GM20431 (cell line): ENCODE measurements around the gene ADIG.
"Not testable (repeated sequence)": the region's sequence is repeated elsewhere in the genome, so short reads cannot be mapped to it uniquely, and the experiment has no call there.

Experiments
- in situ Hi-C: fragments of 300-500 bp; cut with MseI, MboI; formaldehyde crosslinking; loops from one replicate; pipeline ENCODE4 v1.15.0; 2020; ENCODE audit warnings: low sequenced_read_pairs; ENCODE audit not compliant: unreplicated experiment

The ADIG gene

DNA sequence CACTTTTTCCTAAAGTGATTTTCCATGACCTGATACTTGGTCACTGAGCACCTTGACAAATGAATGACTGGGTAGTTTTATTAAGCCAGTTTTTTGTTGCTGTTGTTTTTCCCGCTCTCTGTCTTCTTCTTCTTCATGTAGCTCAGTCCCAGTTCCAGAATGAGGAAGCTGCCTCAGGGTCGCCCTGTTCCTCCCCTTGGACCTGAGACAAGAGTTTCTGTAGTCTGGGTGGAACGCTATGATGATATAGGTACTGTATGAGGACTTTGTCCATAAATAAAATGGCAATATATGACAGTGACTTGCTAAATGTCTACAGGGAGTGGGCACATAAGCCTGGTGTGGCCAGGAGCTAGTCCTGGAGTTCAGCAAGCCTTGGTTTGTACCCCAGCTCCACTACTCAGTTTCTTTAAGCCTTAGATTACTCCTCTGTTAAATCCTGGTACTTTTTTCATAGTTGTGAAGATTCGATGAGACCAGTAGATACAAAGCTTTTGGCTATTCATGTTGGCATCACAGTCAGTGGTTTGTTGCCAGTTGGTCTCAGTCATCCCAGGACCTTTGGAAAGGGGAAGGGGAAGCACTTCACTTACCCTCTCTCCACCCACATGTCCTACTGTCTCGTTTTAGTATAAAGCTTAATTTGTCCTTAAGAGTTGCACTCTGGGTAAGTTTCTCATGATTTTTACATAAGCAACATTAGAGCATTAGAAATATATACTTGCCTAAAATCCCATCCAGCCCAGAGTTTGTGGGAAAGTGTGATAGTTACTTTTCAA, 11.1 kb upstream of the ADIG start:
- in situ Hi-C loops, result no loop called here

DNA sequence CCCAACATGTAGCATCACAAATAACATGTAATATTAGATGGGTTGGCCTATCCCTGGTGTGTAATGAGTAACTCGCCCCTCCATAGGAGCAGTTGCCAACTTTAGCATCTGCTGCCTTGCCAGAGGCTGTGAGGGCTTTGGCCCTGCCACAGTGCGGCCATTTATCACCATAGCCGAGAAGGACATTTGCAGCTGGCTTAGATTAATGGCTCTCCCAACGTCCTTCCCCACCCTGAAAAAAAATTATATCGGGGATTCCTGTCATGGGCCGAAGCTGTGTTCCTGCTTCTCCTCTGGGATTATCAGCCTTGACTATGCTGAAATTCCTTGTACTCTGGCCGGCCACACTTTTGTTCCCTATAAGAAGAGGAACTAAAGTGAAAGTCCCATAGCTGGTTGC, 7.6 kb upstream of the ADIG start:
- in situ Hi-C loops, result no loop called here

DNA sequence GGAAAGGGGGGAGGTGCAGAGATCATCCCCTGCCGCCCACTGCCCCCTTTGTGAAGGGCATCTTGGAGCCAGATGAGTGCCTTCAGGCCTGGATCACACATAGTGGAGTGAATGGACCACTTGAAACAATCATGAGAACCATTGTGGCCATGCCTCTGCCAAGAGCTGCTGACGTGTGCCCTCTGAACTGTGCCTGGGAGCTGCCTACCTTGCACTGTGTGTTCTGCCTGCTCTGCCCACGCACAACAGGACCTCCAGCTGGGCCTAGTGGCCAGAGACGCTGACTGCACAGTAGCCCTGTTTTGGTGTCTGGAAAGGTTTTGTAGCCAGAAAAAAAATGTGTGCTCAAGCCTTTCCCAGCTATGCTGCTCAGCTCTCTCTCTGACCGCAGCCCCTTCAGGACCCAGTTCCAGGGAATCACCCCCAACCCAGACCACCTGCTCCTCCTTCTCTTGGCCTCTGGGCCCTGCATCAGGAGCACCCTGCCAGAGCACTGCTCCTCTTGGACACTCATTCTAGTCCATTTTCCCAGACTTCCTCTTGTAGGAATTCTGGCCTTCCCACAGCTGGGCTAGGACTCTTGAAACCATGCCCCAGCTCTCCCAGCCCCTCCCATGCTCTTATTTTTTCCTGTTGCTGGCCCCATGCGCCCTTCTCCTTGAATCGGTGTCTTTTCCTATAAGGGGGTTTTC, 1.6 kb upstream of the ADIG start:
- in situ Hi-C loops, result no loop called here

DNA sequence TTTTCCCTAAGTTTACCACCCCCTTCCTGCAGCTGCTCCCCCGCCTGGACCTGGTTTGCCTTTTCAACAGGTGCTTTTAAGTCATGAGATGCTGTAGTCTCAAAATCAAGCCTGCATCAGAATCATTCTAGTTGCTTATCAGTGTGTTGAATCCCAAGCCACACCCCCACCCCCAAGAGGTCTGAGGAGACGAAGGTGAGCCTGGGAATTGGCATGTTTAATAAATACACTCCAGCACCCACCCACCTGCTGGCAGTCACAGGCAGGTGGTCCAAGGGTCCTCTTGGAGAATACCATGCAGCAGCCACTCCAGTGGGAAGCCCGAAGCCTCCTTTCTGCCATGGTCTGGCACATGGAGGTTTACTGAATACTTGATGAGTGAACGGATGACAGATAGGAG, 1.1 kb upstream of the ADIG start:
- in situ Hi-C loops, result no loop called here

DNA sequence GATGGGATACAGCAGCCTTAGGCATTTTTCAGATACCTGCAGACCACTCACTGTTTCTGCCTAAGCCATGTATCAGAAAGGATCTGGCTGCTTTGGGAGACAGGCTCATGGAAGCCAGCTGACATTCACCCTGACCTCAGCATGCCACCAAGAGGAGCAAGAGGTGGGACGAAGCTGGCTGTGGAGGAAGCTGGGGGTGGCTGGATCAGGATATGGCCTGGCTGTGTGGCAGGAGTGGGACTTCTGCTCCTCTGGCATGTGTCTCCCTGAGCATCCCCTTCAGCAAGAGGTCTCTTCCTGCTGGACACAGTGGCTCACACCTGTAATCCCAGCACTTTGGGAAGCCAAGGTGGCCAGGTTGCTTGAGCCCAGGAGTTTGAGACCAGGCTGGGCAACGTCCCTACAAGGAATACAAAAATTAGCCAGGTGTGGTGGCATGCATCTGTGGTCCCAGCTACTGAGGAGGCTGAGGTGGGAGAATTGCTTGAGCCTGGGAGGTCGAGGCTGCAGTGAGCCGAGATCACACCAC, 897 bp downstream of the ADIG start:
- in situ Hi-C loops, result no loop called here

DNA sequence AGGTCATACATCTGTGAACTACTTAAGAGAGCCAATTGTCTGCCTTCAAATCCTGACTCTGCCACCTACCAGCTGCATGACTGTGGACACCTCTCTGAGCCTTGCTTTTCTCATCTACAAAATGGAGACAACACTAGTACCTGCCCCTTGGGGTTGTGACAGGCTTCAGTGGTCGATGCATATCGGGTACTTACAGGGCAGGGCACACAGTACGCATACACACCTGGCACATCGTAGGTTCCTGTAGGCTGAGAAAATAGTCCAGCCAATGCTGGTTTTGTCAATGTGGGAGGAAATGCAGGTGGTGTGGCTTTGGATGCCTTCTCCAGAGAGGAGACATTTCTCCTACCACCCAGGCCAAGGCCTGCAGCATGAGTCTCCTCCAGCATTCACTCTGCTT, 2.3 kb downstream of the ADIG start:
- in situ Hi-C loops, result no loop called here

DNA sequence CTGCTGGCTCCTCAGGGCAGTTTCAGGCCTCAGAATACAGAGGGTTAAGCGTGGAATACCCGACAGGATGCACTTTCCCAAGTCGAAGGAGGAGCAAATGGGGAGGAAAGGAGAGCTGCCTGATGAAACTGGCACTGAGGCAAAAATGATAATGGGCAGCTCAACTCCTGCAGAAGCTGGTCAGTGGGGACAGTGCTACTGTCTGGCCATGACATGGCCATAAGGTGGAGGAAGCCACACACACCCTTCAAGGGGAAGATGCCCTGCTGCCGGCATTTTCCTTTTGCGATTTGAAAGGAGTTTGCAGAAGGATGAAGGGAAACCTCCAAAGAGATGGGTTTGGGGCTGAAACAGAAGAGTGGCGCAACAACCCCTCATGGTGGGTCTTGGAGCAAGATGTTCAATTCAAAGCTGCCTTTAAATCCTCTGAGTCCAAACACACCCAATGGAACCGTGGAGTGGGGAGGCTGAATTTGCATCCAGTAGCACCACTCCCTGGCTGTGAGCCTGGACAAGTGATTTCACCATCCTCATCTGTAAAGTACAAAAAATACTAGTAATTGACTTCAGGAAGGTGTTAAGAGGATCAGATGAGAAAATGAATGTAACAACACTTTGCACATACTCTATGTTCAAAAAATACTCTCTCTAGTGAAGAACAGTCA, 3.2 kb downstream of the ADIG start:
- in situ Hi-C loops, result no loop called here

DNA sequence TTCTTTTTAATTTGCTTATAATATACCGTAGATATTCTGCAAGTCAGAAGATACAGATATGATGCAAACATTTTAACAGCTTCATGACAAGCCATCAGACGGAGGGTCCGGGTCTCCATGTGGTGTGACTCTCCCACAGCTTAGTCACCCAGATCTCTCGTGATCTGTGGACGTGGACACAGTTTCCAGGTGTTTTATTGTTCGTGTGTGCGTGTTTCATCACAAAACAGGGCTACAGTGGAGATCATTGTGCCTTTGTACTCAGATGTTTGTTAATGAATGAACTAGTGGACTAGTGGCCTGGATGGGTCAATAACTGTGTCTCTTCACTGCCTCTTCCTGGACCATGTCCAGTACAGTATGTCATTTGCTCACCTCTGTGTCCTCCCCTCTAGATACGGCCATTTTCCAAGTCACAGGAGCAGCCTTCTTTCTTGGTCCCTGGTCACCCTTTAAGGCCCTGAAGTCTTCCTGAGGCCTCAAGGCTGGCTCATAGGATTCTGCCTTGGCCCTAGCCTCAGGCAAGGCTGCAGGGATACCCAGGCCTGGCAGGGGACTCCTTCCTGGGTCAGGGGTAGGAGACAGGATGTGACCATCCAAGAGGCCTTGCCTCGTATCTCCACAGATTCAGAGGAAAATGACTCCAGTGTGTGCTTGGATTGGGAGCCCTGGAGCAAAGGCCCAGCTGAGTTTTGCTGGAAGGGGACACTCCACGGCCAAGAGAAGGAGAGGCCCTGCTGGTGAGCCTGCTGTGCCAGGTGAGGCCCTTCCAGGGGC, 4.6 kb downstream of the ADIG start:
- in situ Hi-C loops, result no loop called here

DNA sequence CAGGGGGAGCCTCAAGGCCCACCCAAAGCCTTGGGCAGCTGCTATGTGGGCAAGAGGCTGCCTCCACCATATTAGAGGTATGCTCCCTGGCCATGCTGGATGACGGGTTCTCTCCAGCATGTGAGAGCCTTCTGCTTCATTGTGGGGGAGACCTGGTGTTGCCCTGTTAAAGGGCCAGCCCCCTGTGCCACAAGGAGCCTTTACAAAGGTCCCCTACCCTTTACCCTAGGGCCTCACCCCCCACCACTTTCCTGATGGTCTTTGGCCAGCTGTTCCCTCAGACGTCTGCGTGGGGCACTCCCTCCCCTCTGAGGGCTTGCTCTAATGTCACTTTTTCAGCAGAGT, 5.2 kb downstream of the ADIG start:
- in situ Hi-C loops, result no loop called here

DNA sequence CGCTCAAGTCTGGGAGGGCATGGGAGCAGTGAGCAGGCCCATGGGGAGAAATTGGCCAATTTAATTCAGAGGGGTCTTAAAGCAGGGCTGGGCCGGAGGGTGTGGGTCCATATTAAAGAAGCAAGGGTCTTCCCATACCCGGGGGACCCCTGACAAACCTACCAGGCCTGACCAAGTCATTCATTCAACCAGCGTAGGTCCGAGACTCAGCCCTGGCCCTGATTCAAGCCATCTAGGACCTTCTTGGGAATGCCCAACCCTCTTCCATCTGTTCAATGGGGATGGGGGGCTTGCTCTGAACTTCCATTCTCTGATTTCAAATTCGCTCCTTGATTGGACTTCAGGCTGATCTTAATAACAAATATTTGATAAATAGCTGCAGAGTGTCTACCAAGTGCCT, 7.3 kb downstream of the ADIG start:
- in situ Hi-C loops, result no loop called here

DNA sequence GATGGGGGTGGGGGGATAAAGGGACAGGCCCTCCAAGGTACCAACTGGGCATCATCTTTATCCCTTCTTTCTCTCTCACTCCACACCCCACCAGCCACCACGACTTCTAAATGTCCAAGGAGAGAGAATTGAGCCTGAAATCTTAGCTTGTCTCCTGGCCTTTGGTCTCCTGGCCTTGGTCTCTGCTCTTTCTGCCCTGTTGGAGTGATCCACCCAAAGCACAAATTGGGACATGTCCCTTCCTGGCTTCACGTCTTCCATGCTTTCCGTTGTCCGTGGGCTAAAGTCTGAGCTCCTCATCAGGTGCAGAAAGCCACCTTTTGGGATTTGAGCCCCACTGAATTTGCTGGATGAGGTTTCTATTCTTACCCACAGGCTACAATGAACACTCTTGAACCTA, 8.4 kb downstream of the ADIG start:
- in situ Hi-C loops, result no loop called here

DNA sequence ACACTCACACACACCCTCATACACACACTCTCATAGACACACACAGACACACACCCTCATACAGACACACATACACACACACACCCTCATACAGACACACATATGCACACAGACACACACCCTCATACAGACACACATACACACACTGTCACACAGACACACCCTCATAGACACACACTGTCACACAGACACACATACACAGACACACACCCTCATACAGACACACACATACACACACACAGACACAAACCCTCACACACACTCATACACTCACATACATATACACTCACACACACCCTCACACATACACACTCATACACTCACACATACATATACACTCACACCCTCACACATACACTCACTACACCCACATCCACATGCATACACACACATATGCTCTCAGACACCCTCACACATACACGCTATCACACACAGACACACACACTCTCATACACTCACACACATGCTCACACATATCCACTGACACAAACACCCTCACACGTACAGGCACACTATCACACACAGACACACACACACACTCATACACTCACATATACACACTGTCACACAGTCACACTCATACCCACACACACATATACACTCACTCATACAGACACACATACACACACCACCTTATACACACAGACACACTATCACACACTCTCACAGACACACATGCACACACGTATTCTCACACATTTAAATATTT, 9.1 kb downstream of the ADIG start:
- in situ Hi-C loops, result no loop called here

DNA sequence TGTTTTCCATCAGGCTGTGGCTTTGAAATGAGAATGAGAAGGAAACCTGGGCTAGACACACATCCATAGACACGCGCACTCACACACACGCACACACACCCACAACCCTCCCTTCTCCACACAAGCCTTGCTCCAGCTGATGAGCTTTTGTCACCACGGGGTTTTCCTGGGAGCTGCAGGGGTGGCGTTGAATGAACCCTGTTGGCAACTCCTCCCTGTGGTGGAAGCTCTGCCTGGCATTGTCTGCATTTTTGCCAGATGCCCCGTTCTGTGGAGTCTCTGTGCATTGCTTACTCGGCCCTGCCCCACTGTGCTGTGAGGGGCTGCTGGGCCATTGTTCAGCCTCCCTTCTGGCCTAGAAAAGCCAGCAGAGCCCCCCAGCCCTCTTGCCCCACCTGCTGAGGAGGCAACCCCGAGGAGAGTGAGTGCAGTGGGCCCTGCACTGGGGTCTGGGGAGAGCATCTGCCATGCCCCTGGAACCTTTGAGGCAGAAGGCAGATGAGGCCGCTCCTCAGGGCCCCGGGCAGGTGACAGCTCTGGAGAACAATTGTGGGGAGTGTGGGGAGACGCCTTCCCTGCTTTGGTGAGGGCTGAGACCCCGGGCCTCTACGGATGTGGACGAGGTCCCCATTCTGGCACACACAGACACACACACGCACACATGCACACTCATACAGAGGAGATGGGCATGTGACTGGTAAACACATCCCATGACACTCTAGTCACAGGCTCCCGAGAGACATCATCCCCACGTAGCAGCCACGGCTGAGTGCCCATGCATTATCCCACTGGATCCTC, 9.9 kb downstream of the ADIG start:
- in situ Hi-C loops, result no loop called here

DNA sequence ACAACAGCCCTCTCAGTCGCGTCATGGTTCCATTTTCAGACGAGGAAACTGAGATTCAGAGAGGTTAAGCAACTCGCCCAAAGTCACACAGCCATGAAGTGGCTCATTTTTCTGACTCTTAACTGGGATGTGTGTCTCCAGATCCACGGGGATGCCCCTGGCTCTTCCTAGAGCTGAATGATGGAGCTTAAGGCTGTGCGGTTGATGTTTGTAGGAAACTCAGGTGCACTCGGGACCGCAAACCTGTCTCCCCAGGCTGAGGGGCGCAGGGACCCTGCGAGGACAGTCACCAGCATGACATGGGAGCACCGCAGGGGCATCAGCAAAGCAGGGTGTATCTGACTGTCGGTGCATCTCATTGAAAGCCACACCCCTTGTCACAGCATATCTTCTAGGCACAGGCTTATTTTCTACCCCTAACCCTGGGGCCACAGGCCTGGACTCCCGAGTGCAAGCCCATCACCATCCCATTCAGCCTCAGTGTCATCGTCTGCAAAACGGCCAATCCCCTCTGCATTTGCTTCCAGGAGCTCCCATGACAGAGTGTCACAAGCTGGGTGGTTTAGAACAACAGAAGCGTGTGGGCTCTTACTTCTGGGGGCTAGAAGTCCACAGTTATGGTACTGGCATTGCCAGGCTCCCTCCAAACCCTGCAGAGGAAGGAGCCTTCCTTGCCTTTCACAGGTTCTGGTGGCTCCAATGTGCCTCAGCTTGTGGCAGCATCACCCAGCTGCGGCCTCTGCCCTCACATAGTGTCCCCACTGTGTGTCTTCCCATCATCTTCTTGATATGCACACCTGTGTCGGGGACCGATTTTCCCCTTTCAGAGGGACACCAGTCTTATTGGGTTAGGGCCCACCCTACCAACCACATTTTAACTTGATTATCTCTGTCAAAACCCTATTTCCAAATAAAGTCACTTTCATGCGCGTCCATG, 10.7 kb downstream of the ADIG start:
- in situ Hi-C loops, result no loop called here

DNA sequence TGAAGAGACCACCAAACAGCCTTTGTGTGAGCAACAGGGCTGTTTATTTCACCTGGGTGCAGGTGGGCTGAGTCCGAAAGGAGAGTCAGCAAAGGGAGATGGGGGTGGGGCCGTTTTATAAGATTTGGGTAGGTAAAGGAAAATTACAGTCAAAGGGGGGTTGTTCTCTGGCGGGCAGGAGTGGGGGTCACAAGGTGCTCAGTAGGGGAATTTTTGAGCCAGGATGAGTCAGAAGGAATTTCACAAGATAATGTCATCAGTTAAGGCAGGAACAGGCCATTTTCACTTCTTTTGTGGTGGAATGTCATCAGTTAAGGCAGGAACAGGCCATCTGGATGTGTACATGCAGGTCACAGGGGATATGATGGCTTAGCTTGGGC, 11.4 kb downstream of the ADIG start:
- in situ Hi-C loops, result not testable (repeated sequence)

DNA sequence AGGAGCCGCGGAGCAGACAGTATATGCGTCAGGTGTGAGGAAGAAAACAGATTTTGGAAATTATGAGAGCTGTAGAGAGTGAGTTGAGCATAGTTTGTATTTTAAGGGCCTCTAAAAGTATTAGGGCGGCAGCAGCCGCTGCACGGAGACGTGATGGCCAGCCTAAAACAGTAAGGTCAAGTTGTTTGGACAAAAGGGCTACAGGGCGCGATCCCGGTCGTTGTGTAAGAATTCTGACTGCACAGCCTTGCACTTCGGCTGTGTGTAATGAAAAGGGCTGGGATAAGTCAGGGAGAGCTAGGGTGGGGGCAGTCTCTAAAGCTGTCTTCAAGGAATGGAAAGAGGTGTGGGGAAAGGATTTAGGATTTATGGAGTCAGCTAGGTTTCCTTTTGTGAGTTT, 13.3 kb downstream of the ADIG start:
- in situ Hi-C loops, result not testable (repeated sequence)

DNA sequence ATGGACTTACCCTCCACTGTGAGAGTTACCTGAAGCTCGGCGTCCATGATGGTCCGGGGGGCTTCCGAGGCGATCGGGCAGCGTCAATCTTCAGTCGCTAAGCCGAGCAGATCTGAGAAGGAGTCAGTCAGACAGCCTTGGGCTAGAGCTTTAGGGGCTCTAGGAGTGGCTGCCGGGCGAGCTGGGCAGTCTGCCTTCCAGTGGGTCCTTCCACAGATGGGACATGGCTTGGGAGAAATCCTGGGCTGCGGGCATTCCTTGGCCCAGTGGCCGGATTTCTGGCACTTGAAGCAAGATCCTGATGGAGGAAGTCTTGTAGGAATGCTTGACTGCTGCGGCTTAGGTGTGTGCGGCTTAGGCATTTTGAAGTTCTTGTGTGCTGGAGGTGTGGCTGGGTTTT, 14.9 kb downstream of the ADIG start:
- in situ Hi-C loops, result not testable (repeated sequence)

DNA sequence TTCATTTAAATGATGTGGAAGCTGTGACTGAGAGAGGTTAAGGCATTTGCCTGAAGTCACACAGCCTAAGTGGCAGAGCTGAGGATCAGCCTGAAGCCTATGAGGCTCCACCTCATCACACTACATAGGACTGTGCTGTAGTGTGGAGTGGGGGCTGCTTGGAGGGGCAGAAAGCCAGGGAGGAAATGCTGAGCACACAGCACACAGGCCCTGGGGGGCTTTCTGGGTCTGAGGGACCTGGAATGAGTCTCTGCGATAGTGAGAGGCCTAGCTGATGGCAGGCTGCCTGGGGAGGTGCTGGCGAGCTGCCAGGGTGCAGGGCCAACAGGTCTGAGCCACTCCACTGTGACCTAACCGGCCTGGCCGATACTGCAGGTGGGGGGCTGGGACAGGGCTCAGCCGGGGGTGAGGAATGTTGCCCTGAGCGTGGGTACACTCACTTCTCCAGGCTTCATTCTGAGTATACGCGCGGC, 18.4 kb downstream of the ADIG start:
- in situ Hi-C loops, result no loop called here
